GM21390 (cell line): Measurements from ENCODE around the gene ITGB7.
"Not testable (repeated sequence)": the region's sequence is repeated elsewhere in the genome, so short reads cannot be mapped to it uniquely, and the experiment has no call there.

Experiments
- ATAC-seq: cut with Tn5 transposase; IDR thresholded peaks from one replicate; pipeline ENCODE4 v1.9.1; 2021; ENCODE audit not compliant: unreplicated experiment

ITGB7 gene

DNA sequence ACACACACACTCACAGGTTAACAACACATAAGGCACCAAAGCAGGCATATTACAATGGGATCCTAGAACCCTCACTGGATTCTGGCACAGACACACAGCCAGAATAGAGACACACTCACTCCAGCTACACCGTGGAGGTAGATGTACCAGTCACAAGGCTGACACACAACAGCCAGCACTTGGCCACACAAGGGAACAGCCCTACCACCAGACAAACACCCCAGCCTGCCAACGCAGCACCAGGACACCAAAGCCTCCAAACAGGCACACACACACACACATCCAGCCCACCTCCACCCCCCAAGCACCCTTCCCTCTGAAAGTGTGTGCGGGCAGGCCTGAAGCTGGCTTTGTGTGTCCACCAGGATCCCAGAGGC is 10.9 kb upstream of the ITGB7 start:
- no peak for ATAC-seq

DNA sequence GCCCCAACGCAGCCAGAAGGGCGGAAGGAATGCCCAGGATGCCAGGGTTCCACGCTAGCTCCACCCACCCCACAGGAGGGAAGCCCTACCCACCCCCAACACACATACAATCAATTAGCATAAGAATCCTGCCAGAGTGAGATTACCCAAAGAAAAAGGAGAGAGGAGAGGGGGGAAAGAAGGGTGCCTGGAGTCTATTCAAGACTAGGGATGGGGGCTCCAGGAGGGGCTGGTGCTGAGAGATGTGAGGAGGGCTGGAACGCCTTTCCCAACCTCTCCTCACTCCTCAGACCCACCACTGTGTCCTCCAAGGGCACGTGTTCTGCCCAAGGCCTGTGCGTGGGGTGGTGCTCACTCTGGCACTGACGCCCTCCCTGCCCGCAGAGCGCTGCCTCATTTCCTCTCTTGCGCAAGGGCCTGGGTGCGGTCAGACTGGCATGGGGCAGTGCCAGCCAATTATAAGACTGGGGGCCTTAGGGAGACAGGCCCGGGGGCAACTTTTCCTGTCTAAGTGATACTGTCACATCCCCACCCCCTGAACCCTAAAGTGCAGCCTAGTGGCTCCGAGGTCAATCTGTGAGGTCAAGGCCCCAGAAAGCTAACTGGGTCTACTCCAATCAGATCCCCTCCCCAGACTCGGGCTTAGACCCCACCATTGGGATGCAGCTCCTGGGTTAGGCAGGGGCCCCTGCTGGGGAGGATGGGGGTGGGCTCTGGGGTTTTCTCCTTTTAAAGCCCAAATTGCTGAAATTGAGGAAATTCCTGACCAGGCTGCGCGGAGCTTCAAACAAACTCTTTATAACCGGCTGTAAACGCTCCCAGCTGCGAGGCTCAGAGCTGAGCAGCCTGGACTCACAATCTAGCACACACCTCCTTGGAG is 10.2 kb upstream of the ITGB7 start:
- no peak for ATAC-seq

- ATAC-seq, result no peak
Measured at GRCh38 chr12:53215497-53215896, 8.4 kb upstream of the ITGB7 start.

DNA sequence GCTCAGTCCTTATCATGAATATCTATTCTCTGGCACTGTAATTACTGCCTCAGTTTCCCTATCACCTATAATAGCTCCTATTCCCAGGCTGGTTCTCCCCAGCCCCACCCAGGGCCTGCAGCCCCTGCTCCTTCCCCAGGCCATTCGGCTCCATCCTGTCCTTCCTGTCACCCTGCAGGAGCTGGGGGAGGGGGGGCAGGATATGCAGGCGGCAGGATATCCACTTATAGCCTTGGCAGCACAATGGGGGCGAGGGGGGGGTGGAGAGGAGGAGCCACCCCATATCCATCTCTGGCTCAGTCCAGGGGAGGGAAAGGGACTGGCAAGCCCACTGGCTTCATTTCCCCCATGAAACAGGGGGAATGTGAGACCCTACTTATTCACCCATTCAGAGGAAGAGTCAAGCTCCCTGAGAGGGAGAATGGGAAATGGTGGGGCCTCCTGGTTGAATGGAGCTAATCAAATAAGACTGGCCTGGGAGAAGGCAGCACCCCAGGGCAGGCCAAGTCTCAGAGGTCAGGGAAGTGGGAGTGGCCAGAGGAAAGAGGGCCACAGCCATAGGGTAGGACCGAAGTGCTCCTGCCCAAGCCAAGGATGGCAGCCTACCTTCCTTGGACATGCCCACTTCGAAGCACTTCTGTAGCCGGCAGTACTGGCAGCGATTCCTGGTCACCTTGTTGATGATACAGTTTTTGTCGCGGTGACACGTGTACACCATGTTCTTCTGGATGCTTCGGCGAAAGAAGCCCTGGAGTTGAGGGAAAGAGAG is 7.8 kb upstream of the ITGB7 start:
- ATAC-seq, result no peak

GRCh38 chr12:53214221-53214620 is 7.2 kb upstream of the ITGB7 start:
- no peak for ATAC-seq

GRCh38 chr12:53213348-53213747 is 6.3 kb upstream of the ITGB7 start:
- no peak for ATAC-seq

DNA sequence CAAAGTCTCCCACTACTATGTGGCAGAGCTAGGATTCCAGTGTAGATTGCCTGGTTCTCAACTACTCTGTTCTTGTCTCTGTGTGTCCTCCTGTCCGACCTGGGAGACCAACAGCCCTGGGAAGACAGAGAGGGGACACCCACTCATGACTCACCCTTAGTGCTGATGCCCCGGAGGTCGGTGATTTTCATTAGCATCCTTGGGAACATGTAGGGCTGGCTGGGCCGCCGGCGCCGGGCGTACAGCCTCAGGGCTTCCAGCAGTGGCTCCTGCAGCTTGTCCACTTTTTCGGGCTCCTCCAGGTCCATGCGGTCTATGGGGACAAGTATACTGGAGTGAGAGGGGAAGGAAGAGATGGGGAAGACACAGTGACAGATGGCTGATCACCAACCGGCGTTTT is 5.9 kb upstream of the ITGB7 start:
- no peak for ATAC-seq

- ATAC-seq, result no peak
Measured at GRCh38 chr12:53211476-53212381, 4.7 kb upstream of the ITGB7 start.

DNA sequence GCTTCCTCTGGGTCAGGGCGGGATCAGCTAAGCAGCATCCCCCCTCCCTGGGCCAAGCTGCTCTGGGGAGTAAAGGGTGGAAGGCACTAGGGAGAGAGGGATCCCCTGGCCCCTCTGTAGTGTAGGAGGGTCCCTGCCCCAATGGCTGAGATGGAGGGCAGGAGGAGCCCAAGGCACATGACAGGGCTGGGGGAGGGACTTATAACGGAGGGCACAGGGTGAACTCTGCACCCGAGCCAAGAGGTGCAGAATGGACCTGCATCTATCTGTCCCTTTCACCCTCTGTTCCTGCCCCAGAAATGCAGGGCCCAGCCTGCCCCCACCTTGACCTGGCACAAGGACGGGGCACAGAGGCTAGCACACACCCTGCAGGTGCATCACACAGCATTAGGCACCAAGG is 3.8 kb upstream of the ITGB7 start:
- ATAC-seq, result no peak

DNA sequence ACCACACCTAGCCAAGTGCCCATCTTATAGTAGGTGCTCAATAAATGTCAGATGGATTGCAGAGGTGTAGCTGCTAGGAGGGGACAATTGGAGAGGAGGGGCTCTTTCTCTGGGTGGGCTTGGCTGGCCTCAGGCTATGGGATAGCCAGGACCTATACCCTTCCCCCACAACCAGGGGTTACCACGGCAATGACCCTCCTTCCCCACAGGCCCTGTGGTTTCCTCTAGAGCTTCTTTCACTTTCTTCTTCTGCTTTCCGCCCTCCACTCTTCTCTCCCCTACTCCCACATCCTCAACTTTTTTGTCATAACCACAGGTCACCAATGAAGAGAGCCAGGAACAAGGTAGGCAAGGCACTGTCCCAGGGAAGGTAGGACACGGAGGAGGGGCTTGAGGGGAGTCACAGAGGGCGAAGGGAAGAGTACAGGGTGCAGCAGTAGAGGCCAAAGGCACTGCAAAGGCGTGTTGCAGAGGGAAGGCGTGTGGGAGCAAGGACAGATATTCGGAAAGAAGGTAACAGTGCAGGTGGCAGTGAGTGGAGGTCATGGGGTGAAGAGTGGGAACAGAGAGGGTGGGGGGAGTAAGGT is 1.9 kb upstream of the ITGB7 start:
- ATAC-seq, result peak; percentile 41

DNA sequence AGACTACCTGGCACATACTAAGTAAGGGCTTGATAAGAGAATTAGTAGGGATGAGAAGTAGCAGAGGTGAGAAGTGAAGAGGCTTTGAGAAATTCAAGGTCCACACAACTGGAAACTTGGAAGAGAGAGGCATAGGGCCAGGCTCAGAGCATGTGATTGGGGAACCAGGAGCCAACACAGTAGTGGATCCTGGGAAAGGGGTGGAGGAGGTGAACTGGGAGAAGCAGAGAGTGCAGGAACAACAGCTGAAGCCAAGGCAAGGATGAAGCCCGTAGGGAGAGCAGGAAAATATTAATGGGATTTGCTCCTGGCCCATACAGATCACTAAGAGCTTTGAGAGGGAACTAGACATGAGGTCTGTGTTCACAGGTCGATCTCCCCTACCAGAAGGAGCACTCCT is 1.4 kb upstream of the ITGB7 start:
- no peak for ATAC-seq

- peak; percentile 62 for ATAC-seq
Measured at GRCh38 chr12:53205747-53206419, 1.2 kb downstream of the ITGB7 start.

- ATAC-seq, result no peak
Measured at GRCh38 chr12:53204351-53204750, 2.7 kb downstream of the ITGB7 start.

DNA sequence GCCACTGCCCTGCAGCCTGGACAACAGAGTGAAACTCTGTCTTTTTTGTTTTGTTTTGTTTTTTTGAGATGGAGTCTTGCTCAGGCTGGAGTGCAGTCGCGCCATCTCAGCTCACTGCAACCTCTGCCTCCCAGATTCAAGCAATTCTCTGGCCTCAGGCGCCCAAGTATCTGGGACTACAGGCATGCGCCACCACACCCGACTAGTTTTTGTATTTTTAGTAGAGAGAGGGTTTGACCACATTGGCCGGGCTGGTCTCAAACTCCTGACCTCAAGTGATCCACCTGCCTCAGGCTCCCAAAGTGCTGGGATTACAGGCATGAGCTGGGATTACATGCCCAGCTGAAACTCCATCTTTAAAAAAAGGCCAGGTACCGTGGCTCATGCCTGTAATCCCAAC is 4.7 kb downstream of the ITGB7 start:
- ATAC-seq, result not testable (repeated sequence)

- no peak for ATAC-seq
Measured at GRCh38 chr12:53201639-53202038, 5.4 kb downstream of the ITGB7 start.

DNA sequence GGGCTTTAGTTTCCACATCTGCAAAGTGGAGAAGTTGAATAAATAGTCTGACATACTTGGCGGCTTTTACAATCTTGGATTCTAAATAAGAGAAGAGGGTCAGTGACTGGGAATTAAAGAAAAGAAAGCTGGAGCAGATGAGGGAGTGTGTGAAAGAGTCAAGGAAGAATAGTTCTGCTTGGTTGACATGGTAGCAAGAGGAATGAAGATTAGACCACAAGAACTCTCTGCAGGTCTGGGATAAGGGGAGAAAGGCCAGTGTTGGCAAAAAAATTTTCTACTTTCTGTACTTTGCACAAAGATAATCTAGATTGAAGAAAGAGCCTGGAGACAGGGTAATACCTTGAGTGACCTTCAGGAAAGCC is 5.9 kb downstream of the ITGB7 start:
- ATAC-seq, result no peak

GRCh38 chr12:53200458-53201176 is 6.4 kb downstream of the ITGB7 start:
- peak; percentile 61 for ATAC-seq

DNA sequence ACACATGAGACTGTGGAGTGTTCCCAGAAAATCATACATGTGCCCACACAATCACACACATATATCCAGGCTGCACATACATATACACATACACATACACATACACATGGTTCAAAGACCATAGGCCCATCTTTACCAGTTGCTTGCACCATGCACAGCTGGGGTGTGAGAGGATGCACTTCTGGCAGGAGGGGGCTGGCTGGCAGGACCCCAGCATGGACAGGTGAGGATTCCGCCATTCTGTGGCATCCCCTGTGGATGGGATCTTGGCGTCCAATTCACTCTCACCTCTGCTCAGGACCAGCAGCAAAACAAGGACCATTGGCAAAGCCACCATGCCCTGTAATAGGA is 7.0 kb downstream of the ITGB7 start:
- peak; percentile 11 for ATAC-seq

GRCh38 chr12:53199700-53200099 is 7.4 kb downstream of the ITGB7 start:
- no peak for ATAC-seq
